DOHH2 (cell line): ENCODE measurements around the gene GPR153.

Source experiments
- H3F3A ChIP-seq: fragments of 200-600 bp; sonication (generic), shearing (Covaris generic); 2 replicates; pipeline ENCODE4 v1.6.0; 2016; ENCODE audit warnings: antibody characterized with exemption, mild to moderate bottlenecking; ENCODE audit not compliant: control insufficient read depth, insufficient read depth
- H3K27ac ChIP-seq: fragments of 200-600 bp; sonication (generic); 2 replicates; pipeline ENCODE4 v1.5.1; 2014; ENCODE audit warnings: low read depth, mild to moderate bottlenecking, low read length, moderate library complexity
- H3K27me3 ChIP-seq: fragments of 200-600 bp; sonication (generic); 2 replicates; pipeline ENCODE4 v1.6.1; 2014; ENCODE audit warnings: mild to moderate bottlenecking, low read length, mixed read lengths; ENCODE audit not compliant: control insufficient read depth
- H3K36me3 ChIP-seq: fragments of 200-600 bp; sonication (generic); 2 replicates; pipeline ENCODE4 v1.6.1; 2014; ENCODE audit warnings: mild to moderate bottlenecking, low read length, moderate library complexity, mixed read lengths; ENCODE audit not compliant: control insufficient read depth
- H3K4me1 ChIP-seq: fragments of 200-600 bp; sonication (generic); 2 replicates; pipeline ENCODE4 v1.6.1; 2014; ENCODE audit warnings: mild to moderate bottlenecking, low read length, mixed read lengths; ENCODE audit not compliant: control insufficient read depth
- H3K4me2 ChIP-seq: fragments of 200-600 bp; sonication (generic); 2 replicates; pipeline ENCODE4 v1.6.0; 2014; ENCODE audit warnings: mild to moderate bottlenecking, low read length, moderate library complexity
- H3K4me3 ChIP-seq: fragments of 200-600 bp; sonication (generic); 2 replicates; pipeline ENCODE4 v1.5.1; 2014; ENCODE audit warnings: mild to moderate bottlenecking, low read length, mixed read lengths
- H3K79me2 ChIP-seq: fragments of 200-600 bp; sonication (generic); 2 replicates; pipeline ENCODE4 v1.6.1; 2014; ENCODE audit warnings: mild to moderate bottlenecking, low read length, mixed read lengths; ENCODE audit not compliant: control insufficient read depth
- H3K9me2 ChIP-seq: fragments of 200-600 bp; sonication (generic); replicated peaks from 2 replicates; pipeline ENCODE4 v1.6.1; 2014; ENCODE audit warnings: mild to moderate bottlenecking, low read length, mixed read lengths; ENCODE audit not compliant: control insufficient read depth
- H3K9me3 ChIP-seq: fragments of 200-600 bp; sonication (generic); 2 replicates; pipeline ENCODE4 v1.6.1; 2014; ENCODE audit warnings: antibody characterized with exemption, low read length, mixed read lengths; ENCODE audit not compliant: control insufficient read depth, insufficient read depth
- H4K20me1 ChIP-seq: fragments of 200-600 bp; sonication (generic); 2 replicates; pipeline ENCODE4 v1.6.0; 2014; ENCODE audit warnings: low read depth, mild to moderate bottlenecking, antibody characterized with exemption, low read length, moderate library complexity; ENCODE audit not compliant: control insufficient read depth, insufficient read depth
- EZH2phosphoT487 ChIP-seq: fragments of 200-600 bp; sonication (generic); IDR thresholded peaks from 2 replicates; pipeline ENCODE4 v1.6.1; 2017; ENCODE audit warnings: borderline replicate concordance, mild to moderate bottlenecking, antibody characterized with exemption, low read length, moderate library complexity, mixed read lengths
- TF ChIP-seq, protein P1 (sequence below): fragments of 200-600 bp; sonication (generic); IDR thresholded peaks from one replicate; pipeline ENCODE4 v1.5.1; 2014; ENCODE audit warnings: antibody characterized with exemption, mild to moderate bottlenecking, low read depth, low read length; ENCODE audit not compliant: poor library complexity, severe bottlenecking

GPR153 gene

DNA sequence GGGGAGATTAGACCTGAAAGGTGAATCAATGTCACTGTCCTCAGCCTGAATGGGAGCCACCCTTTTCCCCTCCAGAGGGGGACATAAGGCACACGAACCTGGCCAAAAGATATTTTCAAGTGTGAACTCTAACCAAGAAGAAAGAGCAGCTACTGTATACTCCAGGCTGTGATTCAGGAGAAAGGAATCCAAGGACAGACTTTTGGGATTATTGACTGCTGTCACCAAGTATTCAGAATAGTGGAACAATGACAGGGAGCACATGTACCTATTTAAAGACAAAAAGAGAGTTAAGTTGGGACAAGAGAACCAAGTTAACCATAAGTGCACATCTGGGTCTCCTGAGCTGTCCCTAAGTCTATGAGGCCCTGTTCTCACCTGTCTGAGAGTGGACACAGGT lies 27.5 kb downstream of the GPR153 start:
- Histone ChIP-seq H3K4me2 (no peak overlapping the region), H3F3A (no peaks in the 10 kb centered on the region), H3K79me2 (peaks cover 56% of the 10 kb centered on the region), H4K20me1 (no peaks in the 10 kb centered on the region), H3K9me2 (no peaks in the 10 kb centered on the region), H3K4me1 (peaks cover 16% of the 10 kb centered on the region), H3K36me3 (peaks cover 60% of the 10 kb centered on the region), H3K27ac (no peak overlapping the region), H3K27me3 (no peaks in the 10 kb centered on the region), H3K9me3 (no peaks in the 10 kb centered on the region), H3K4me3 (no peak overlapping the region)
- TF ChIP-seq, protein P1, sequence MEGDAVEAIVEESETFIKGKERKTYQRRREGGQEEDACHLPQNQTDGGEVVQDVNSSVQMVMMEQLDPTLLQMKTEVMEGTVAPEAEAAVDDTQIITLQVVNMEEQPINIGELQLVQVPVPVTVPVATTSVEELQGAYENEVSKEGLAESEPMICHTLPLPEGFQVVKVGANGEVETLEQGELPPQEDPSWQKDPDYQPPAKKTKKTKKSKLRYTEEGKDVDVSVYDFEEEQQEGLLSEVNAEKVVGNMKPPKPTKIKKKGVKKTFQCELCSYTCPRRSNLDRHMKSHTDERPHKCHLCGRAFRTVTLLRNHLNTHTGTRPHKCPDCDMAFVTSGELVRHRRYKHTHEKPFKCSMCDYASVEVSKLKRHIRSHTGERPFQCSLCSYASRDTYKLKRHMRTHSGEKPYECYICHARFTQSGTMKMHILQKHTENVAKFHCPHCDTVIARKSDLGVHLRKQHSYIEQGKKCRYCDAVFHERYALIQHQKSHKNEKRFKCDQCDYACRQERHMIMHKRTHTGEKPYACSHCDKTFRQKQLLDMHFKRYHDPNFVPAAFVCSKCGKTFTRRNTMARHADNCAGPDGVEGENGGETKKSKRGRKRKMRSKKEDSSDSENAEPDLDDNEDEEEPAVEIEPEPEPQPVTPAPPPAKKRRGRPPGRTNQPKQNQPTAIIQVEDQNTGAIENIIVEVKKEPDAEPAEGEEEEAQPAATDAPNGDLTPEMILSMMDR = no peak

DNA sequence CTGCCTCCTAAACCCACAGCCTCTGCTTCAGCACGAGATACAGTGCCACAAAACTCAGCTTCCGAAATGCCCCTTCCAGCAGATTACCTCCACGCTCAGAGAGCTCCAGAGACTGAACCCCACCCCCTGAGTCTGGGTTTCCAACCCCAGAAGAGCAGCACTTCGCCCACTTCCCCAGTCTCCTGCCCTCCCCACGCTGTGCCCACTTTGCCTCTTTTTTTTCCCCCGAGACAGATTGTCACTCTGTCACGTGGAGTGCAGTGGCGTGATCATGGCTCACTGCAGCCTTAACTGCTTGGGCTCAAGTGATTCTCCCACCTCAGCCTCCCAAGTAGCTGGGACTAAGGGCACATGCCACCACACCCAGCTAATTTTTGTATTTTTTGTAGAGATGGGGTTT lies 35.2 kb downstream of the GPR153 start:
- peaks cover 35% of the 10 kb centered on the region for H3K79me2 ChIP-seq
- TF ChIP-seq, protein P1 = no peak
- TF ChIP-seq EZH2phosphoT487 = no peak
- H3K4me2 ChIP-seq = no peak overlapping the region
- H3K36me3 ChIP-seq = peaks cover 81% of the 10 kb centered on the region
- H3K27ac ChIP-seq = no peak overlapping the region
- H3K9me3 ChIP-seq = no peaks in the 10 kb centered on the region
- no peaks in the 10 kb centered on the region; the same call in 1 of the 2 replicates for H3F3A ChIP-seq
- H3K27me3 ChIP-seq = no peaks in the 10 kb centered on the region
- H3K9me2 ChIP-seq = no peaks in the 10 kb centered on the region
- no peaks in the 10 kb centered on the region for H3K4me1 ChIP-seq
- peaks cover 8% of the 10 kb centered on the region; the same call in 1 of the 2 replicates for H4K20me1 ChIP-seq
- H3K4me3 ChIP-seq = no peak overlapping the region

DNA sequence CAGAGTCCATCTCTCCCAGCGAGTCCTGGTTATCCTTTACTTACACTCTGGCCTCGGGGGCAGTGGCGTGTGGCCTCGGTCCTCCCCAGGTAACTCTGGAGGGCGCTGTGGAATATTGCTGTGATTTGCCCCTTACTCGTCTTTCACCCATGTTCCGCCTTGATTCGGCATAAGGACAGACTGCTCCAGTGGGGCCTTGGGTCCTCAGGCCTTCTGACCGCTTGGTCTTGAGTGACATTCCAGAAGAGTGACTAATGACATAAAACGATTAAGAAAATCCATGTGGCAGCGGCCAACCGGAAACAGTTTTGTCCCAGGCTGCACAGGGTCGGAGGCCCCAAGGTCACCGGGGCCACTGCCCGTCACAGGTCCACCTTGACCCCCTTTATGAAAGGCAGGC lies 36.2 kb downstream of the GPR153 start:
- TF ChIP-seq, protein P1 = no peak
- TF ChIP-seq EZH2phosphoT487 = no peak

DNA sequence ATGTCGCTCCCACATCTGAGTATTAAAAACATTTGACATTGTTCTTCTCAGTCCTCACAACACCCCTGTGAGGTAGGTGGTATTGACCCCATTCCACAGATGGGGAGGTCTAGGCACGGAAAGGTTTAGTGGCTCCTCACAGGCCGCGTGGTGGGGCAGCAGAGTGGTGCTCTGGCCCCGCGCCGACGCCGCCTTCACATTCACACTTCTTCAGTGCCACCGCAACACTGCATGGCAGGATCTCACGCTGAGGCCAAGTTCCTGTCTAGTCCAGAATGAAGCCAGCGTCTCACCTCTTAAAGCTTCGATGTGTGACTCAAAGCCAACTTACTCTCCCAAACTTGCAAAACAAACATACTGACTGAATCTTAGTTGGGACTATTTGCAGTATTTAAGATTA lies 37.3 kb downstream of the GPR153 start:
- TF ChIP-seq EZH2phosphoT487 = no peak
- TF ChIP-seq, protein P1 = no peak
- no peak overlapping the region for H3K4me3 ChIP-seq
- no peaks in the 10 kb centered on the region for H3K4me1 ChIP-seq
- peaks cover 74% of the 10 kb centered on the region for H3K36me3 ChIP-seq
- no peak overlapping the region for H3K4me2 ChIP-seq
- peaks cover 8% of the 10 kb centered on the region; the same call in 1 of the 2 replicates for H4K20me1 ChIP-seq
- no peaks in the 10 kb centered on the region for H3K9me2 ChIP-seq
- peaks cover 25% of the 10 kb centered on the region for H3K79me2 ChIP-seq
- no peaks in the 10 kb centered on the region for H3K27me3 ChIP-seq
- no peak overlapping the region for H3K27ac ChIP-seq
- no peaks in the 10 kb centered on the region; the same call in 1 of the 2 replicates for H3F3A ChIP-seq
- H3K9me3 ChIP-seq = no peaks in the 10 kb centered on the region

More for the DNA sequence above, 36.2 kb downstream of the GPR153 start:
- no peaks in the 10 kb centered on the region for H3K27me3 ChIP-seq
- H3K9me3 ChIP-seq = no peaks in the 10 kb centered on the region
- peaks cover 8% of the 10 kb centered on the region; the same call in 1 of the 2 replicates for H4K20me1 ChIP-seq
- H3K36me3 ChIP-seq = peaks cover 81% of the 10 kb centered on the region
- no peaks in the 10 kb centered on the region; the same call in 1 of the 2 replicates for H3F3A ChIP-seq
- no peak overlapping the region for H3K27ac ChIP-seq
- H3K4me1 ChIP-seq = no peaks in the 10 kb centered on the region
- no peak overlapping the region for H3K4me3 ChIP-seq
- peaks cover 30% of the 10 kb centered on the region for H3K79me2 ChIP-seq
- no peaks in the 10 kb centered on the region for H3K9me2 ChIP-seq
- H3K4me2 ChIP-seq = no peak overlapping the region
